ENCODE data around the gene WDR47. TPM values are rescaled to one million over a fixed set of nuclear protein-coding genes. Genes with fewer than 3 reads are reported as not detected.

Gene WDR47
- total and polyA plus RNA-seq, 10 of the 15 experiments (the other 5 are each of a cell fraction or from before 2014, with no cell fraction given) = 2.4 to 9.7 (median 5.9) TPM

DNA sequence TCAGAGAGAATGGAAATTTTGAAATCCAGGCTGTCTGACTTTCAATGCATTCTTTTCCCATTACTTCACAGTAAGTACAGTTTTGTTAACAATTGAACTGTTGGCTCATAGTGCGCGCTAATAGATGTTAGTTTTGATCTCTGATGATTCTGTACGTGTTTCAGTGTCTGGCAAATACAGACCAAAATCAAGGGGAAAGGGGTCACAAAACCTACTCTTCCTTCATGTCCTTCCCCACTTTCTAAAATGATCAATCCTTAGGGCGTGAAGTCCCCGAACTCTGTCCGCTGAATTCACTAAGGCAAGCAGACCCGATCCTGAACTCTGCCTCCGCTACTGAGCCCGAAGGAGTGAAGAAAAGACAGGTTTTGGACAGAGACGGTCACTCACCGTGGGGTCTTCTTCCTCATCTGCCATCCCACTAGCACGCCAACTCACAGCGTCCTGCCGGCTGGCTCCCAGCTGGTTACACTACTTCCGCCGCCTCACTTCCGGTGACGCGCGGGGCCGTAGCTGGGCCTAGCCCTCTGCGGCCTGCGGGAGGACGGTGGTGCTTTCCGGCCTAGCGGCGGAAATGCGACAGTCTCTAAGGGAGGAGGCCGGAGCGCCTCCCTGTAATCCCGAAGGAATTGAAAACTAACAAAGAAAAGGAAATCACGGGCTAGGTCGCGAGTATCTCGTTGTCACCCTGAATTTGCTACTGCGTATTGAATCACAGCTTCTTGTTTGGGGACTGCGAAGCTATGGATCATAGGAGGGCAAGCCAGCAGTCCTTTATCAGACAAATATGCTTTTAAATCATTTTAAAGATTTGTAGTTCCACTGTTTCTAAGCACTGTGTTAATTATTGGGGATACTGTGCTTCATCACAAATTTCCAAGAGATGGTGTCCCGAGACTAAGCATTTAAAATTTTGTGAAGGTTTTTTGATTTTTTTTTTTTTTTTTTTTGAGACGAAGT lies 33.9 kb upstream of the WDR47 start, which contains the start of gene TAF13:
Gene TAF13 (minus strand): TSS at position 473 of the 960 bp plus-strand sequence. CDS start 56 bp downstream, at position 417.
- ChIA-PET RAD21 (ENCODE audit: unreplicated experiment) (interaction anchor here (1.0 to 1.7 kb wide), 4 partner anchors 15 to 37 kb away, joined by 3 to 6 read pairs (median 4); partner anchors contain the start of genes TMEM167B and WDR47), POLR2A (interaction anchor here (0.7 to 2.4 kb wide), 8 partner anchors 11 to 351 kb away, joined by 3 to 24 read pairs (median 4); partner anchors contain the start of genes TMEM167B and WDR47), SMC1A (ENCODE audit: uncharacterized antibody, unreplicated experiment) (interaction anchor here (1.0 to 2.7 kb wide), 4 partner anchors 15 to 87 kb away, joined by 3 to 22 read pairs (median 6); partner anchors contain the start of genes TMEM167B and WDR47), CTCF (interaction anchor here (1.2 to 2.7 kb wide), 4 partner anchors 13 to 248 kb away, joined by 3 to 23 read pairs (median 4); partner anchors contain the start of gene TMEM167B)
- Histone ChIP-seq H3K4me2 (ENCODE audit: control insufficient read depth, insufficient read depth) (peak within 1 kb of the TSS; percentile 82), H3K4me1 (ENCODE audit: control insufficient read depth, insufficient read depth, low read length) (no peaks in the 10 kb centered on the region; the same call in none of the 2 replicates), H3K4me3 (peak within 1 kb of the TSS; percentile 79), H3K9ac (ENCODE audit: control insufficient read depth, insufficient read depth, low read length) (peak within 1 kb of the TSS; percentile 74), H3K27ac (ENCODE audit: control insufficient read depth, insufficient read depth) (peak within 1 kb of the TSS; percentile 89), H3K36me3 (ENCODE audit: control insufficient read depth in 2 of 2, insufficient read depth in 2 of 2, low read length in 1 of 2) (peaks cover 0 to 2% of the 10 kb centered on the region in 2 experiments; a peak in 1 of 4 replicates), H2AFZ (ENCODE audit: control insufficient read depth, low read depth, low read length) (peak within 1 kb of the TSS; percentile 95), H3K27me3 (replicated peaks in 1 of 2; ENCODE audit: control insufficient read depth in 2 of 2, insufficient read depth in 2 of 2, low read length in 1 of 2) (no peaks in the 10 kb centered on the region), H3K9me3 (replicated peaks; ENCODE audit: control insufficient read depth, insufficient read depth, low read length) (no peaks in the 10 kb centered on the region), H3K79me2 (ENCODE audit: control insufficient read depth, insufficient read depth, low read length) (peaks cover 14% of the 10 kb centered on the region), H4K20me1 (ENCODE audit: control insufficient read depth, insufficient read depth) (no peaks in the 10 kb centered on the region)
- intact Hi-C loops (cut with micrococcal nuclease; ENCODE audit: unreplicated experiment) (loop anchor here (1.0 kb wide), 1 partner anchor 24 kb away; no protein-coding TSS in a partner anchor), in situ Hi-C loops (cut with MboI) (no loop called here)
- peak; percentile 75 for DNase-seq (ENCODE audit: low read depth, low spot score)
- 1% methylated on average over 38 of the region's 39 CpGs for WGBS (ENCODE audit: insufficient coverage, insufficient replicate concordance, low lambda C conversion rate, missing lambda C conversion rate)
- ATAC-seq = peak; percentile 100
- FAIRE-seq = peak; percentile 87
- TSS peak; percentile 100 for BruUV-seq (replicated peaks)
- TF ChIP-seq MYB (IDR thresholded peaks at IDR 0.05; ENCODE audit: borderline replicate concordance, low read depth, low read length) (peak; percentile 40; the same call in 1 of the 2 replicates), NRF1 (conservative IDR thresholded peaks at IDR 0.05; ENCODE audit: low read depth, low read length) (no peak), IKZF2 (IDR thresholded peaks at IDR 0.05) (peak; percentile 83), KAT2A (conservative IDR thresholded peaks at IDR 0.05; ENCODE audit: control insufficient read depth, low read depth, low read length) (no peak), RELB (IDR thresholded peaks at IDR 0.05; ENCODE audit: low read depth) (peak; percentile 89), MYC (IDR thresholded peaks at IDR 0.05; ENCODE audit: insufficient read depth, insufficient read length, insufficient replicate concordance, low read length, severe bottlenecking) (no peak), POU2F2 (IDR thresholded peaks at IDR 0.05; ENCODE audit: borderline replicate concordance, low read depth, low read length) (peak; percentile 86), WRNIP1 (IDR thresholded peaks at IDR 0.05; ENCODE audit: borderline replicate concordance, low read depth, low read length) (0 out of 2 replicates have a peak, but pooled peaks have one; percentile 50), DPF2 (IDR thresholded peaks at IDR 0.05) (0 out of 2 replicates have a peak, but pooled peaks have one; percentile 53), EED (IDR thresholded peaks at IDR 0.05; ENCODE audit: low read depth) (peak; percentile 85), ZNF384 (IDR thresholded peaks at IDR 0.05; ENCODE audit: borderline replicate concordance, low read depth, low read length) (no peak), CHD1 (IDR thresholded peaks at IDR 0.05; ENCODE audit: low read depth, low read length) (no peak), TCF3 (IDR thresholded peaks at IDR 0.05; ENCODE audit: borderline replicate concordance, insufficient read depth, low read depth, low read length) (peak; percentile 88), RFX5 (IDR thresholded peaks at IDR 0.05; ENCODE audit: low read depth, low read length) (no peak; the same call in 1 of the 2 replicates), RAD21 (IDR thresholded peaks at IDR 0.05; ENCODE audit: insufficient read depth, low read depth, low read length) (no peak)
- TF ChIP-seq, protein P1, sequence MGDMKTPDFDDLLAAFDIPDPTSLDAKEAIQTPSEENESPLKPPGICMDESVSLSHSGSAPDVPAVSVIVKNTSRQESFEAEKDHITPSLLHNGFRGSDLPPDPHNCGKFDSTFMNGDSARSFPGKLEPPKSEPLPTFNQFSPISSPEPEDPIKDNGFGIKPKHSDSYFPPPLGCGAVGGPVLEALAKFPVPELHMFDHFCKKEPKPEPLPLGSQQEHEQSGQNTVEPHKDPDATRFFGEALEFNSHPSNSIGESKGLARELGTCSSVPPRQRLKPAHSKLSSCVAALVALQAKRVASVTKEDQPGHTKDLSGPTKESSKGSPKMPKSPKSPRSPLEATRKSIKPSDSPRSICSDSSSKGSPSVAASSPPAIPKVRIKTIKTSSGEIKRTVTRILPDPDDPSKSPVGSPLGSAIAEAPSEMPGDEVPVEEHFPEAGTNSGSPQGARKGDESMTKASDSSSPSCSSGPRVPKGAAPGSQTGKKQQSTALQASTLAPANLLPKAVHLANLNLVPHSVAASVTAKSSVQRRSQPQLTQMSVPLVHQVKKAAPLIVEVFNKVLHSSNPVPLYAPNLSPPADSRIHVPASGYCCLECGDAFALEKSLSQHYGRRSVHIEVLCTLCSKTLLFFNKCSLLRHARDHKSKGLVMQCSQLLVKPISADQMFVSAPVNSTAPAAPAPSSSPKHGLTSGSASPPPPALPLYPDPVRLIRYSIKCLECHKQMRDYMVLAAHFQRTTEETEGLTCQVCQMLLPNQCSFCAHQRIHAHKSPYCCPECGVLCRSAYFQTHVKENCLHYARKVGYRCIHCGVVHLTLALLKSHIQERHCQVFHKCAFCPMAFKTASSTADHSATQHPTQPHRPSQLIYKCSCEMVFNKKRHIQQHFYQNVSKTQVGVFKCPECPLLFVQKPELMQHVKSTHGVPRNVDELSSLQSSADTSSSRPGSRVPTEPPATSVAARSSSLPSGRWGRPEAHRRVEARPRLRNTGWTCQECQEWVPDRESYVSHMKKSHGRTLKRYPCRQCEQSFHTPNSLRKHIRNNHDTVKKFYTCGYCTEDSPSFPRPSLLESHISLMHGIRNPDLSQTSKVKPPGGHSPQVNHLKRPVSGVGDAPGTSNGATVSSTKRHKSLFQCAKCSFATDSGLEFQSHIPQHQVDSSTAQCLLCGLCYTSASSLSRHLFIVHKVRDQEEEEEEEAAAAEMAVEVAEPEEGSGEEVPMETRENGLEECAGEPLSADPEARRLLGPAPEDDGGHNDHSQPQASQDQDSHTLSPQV (IDR thresholded peaks at IDR 0.05) = no peak
